Measurements from ENCODE around the gene PCSK5. TPM values are rescaled to one million over a fixed set of nuclear protein-coding genes. Genes with fewer than 3 reads are reported as not detected.

The PCSK5 gene
- total RNA-seq, 4 donors from 2014 or later = 9.6 to 41.8 (median 15.1) TPM

- no peak overlapping the region for H3K4me3 ChIP-seq (replicated peaks in 1 of 3)
- no peak for TF ChIP-seq POLR2A (IDR thresholded peaks at IDR 0.05)
- TF ChIP-seq, protein P1, sequence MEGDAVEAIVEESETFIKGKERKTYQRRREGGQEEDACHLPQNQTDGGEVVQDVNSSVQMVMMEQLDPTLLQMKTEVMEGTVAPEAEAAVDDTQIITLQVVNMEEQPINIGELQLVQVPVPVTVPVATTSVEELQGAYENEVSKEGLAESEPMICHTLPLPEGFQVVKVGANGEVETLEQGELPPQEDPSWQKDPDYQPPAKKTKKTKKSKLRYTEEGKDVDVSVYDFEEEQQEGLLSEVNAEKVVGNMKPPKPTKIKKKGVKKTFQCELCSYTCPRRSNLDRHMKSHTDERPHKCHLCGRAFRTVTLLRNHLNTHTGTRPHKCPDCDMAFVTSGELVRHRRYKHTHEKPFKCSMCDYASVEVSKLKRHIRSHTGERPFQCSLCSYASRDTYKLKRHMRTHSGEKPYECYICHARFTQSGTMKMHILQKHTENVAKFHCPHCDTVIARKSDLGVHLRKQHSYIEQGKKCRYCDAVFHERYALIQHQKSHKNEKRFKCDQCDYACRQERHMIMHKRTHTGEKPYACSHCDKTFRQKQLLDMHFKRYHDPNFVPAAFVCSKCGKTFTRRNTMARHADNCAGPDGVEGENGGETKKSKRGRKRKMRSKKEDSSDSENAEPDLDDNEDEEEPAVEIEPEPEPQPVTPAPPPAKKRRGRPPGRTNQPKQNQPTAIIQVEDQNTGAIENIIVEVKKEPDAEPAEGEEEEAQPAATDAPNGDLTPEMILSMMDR (IDR thresholded peaks at IDR 0.05) = no peak
- no peaks in the 10 kb centered on the region for H3K27me3 ChIP-seq
- intact Hi-C loops (cut with DNase I) = no loop called here
- no peaks in the 10 kb centered on the region for H3K9me3 ChIP-seq
- DNase-seq = no peak
- H3K27ac ChIP-seq = peak overlapping the region in 1 of 3 donors; percentile 5
- 16 to 30% methylated on average over 2 of the region's 2 CpGs for WGBS, 2 donors
- peaks cover 11 to 18% of the 10 kb centered on the region in 2 donors for H3K4me1 ChIP-seq
- no peaks in the 10 kb centered on the region for H3K36me3 ChIP-seq
Measured at GRCh38 chr9:76269789-76270188, 379.3 kb downstream of the PCSK5 start.

DNA sequence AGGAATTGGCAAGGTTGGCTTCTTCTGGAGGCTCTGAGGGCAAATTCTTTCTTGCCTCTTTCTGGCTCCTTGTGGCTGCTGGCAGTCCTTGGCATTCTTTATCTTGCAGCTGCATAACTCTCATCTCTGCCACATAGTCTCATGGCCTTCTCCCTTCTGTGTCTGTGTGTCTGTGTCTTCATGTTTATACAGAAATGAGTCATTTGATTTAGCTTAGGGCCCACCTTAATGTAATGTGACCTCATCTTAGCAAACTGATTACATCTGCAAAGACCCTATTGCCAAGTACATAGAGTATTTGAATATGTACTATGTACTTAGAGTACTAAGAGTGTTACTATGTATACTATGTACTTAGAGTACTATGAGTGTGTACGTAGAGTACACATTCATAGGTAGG, 381.3 kb downstream of the PCSK5 start:
- Histone ChIP-seq H3K36me3 (no peaks in the 10 kb centered on the region), H3K9me3 (no peaks in the 10 kb centered on the region), H3K4me3 (replicated peaks in 1 of 3) (no peak overlapping the region), H3K4me1 (peaks cover 4 to 12% of the 10 kb centered on the region in 2 donors), H3K27me3 (no peaks in the 10 kb centered on the region), H3K27ac (no peak overlapping the region)
- intact Hi-C loops (cut with DNase I) = no loop called here
- 98 to 100% methylated on average over 1 of the region's 1 CpG for WGBS, 2 donors
- TF ChIP-seq, protein P1 (IDR thresholded peaks at IDR 0.05) = no peak
- TF ChIP-seq POLR2A (IDR thresholded peaks at IDR 0.05) = no peak
- no peak for DNase-seq

GRCh38 chr9:76289042-76289441, 398.6 kb downstream of the PCSK5 start:
- no peak for DNase-seq
- 92 to 95% methylated on average over 7 of the region's 7 CpGs for WGBS, 2 donors
- no peaks in the 10 kb centered on the region for H3K27me3 ChIP-seq
- intact Hi-C loops (cut with DNase I) = no loop called here
- TF ChIP-seq POLR2A (IDR thresholded peaks at IDR 0.05) = no peak
- TF ChIP-seq, protein P1 (IDR thresholded peaks at IDR 0.05) = no peak
- no peak overlapping the region for H3K27ac ChIP-seq
- H3K4me1 ChIP-seq = peaks cover 2 to 7% of the 10 kb centered on the region in 2 donors
- no peaks in the 10 kb centered on the region for H3K36me3 ChIP-seq
- no peak overlapping the region for H3K4me3 ChIP-seq (replicated peaks in 1 of 3)
- no peaks in the 10 kb centered on the region for H3K9me3 ChIP-seq

- H3K9me3 ChIP-seq = no peaks in the 10 kb centered on the region
- H3K4me1 ChIP-seq = peaks cover 6 to 7% of the 10 kb centered on the region in 2 donors
- H3K27me3 ChIP-seq = no peaks in the 10 kb centered on the region
- no peak overlapping the region for H3K27ac ChIP-seq
- H3K36me3 ChIP-seq = no peaks in the 10 kb centered on the region
- DNase-seq = no peak
- TF ChIP-seq POLR2A (IDR thresholded peaks at IDR 0.05) = no peak
- TF ChIP-seq, protein P1 (IDR thresholded peaks at IDR 0.05) = no peak
- no peak overlapping the region for H3K4me3 ChIP-seq (replicated peaks in 1 of 3)
- intact Hi-C loops (cut with DNase I) = no loop called here
Measured at GRCh38 chr9:76289703-76290102, 399.2 kb downstream of the PCSK5 start.

GRCh38 chr9:76290555-76290954, 400.1 kb downstream of the PCSK5 start:
- H3K4me1 ChIP-seq = peaks cover 6 to 7% of the 10 kb centered on the region in 2 donors
- H3K36me3 ChIP-seq = no peaks in the 10 kb centered on the region
- DNase-seq = no peak
- H3K9me3 ChIP-seq = no peaks in the 10 kb centered on the region
- 94 to 97% methylated on average over 2 of the region's 2 CpGs for WGBS, 2 donors
- intact Hi-C loops (cut with DNase I) = no loop called here
- H3K27me3 ChIP-seq = no peaks in the 10 kb centered on the region
- no peak overlapping the region for H3K4me3 ChIP-seq (replicated peaks in 1 of 3)
- TF ChIP-seq, protein P1 (IDR thresholded peaks at IDR 0.05) = no peak
- no peak for TF ChIP-seq POLR2A (IDR thresholded peaks at IDR 0.05)
- no peak overlapping the region for H3K27ac ChIP-seq
